AG08396 (cell line): ENCODE data around the gene SLC16A12.
"Not testable (repeated sequence)": the region's sequence is repeated elsewhere in the genome, so short reads cannot be mapped to it uniquely, and the experiment has no call there.

Experiments
- DNase-seq: peaks from one replicate; pipeline ENCODE4 v3.0.0; 2012; ENCODE audit warnings: low spot score, mixed read lengths

Gene SLC16A12

DNA sequence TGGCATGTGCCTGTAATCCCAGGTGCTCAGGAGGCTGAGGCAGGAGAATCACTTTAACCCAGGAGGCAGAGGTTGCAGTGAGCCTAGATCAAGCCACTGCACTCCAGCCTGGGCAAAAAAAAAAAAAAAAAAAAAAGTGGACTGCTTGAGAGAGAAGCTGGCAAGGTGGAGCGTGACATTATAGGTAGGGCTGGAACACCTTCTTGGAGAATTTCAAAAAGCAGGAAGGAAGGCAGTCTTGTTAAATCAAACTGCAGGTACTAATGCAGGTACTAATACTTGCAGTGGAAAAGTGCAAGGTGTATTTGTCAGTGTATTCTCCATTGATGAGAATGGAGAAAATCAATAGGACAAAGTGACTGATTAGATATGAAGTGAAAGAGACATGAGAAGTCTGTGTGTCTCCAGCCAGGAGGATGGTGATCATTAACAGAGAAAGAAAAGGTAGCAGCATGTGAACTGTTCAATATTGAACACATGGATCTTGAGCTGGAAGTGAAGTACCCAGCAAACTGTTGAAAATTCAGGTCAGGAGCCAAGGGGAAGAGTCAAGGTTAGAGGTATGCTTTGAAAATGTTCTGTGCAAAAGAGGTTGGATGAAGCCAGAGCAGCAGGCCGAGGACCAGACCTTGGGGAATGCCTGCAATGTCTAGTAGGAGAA lies 12.6 kb upstream of the SLC16A12 start:
- no peak for DNase-seq

DNA sequence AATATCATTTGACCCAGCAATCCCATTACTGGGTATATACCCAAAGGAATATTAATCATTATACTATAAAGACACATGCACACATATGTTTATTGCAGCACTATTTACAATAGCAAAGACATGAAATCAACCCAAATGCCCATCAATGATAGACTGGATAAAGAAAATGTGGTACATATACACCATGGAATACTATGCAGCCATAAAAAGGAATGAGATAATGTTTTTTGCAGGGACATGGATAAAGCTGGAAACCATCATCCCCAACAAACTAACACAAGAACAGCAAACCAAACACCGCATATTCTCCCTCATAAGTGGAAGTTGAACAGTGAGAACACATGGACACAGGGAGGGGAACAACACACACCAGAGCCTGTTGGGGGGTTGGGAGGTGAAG lies 11.3 kb upstream of the SLC16A12 start:
- DNase-seq, result not testable (repeated sequence)

DNA sequence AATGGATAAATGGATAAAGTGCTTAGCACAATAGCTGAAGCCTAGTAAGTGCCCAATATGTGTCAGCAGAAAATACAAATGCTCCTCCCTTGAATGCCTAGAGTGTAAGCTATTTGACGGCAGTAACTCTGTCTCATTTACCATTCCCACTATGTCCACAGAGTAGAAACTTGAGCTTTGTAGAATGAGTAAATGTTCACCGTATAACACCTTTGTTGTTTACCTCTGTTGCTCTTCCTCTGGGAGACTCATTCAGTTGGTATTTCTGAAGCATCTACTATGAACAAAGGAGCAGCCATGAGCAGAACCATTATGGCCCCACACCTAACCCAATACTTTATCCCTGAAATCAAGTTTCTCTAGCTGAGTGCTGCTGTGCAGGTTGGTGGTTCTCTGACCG lies 8.4 kb upstream of the SLC16A12 start:
- no peak for DNase-seq

DNA sequence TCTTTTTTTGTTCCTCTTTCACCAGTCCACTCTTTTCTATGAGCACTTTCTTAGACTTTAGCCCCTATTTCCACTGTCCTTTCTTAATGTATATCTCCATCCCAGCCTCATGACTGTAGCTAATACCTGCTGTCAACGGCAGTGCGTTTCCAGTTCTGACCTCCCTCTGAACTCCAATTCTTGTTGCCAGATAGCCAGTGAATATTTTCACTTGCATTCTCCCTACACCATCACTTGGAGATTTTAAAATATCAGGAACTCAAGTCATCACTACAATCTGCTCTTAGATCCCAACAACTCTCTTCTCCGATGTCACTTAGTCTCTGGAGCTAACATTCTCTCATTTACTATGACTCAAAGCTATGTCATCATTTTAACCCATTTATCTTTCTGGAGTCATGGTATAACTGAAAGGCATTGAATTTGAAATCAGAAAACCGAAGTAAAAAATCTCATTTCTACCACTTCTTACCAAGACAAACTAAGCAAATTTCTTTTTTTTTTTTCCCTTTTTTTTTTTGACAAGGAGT lies 5.1 kb upstream of the SLC16A12 start:
- peak; percentile 78 for DNase-seq

DNA sequence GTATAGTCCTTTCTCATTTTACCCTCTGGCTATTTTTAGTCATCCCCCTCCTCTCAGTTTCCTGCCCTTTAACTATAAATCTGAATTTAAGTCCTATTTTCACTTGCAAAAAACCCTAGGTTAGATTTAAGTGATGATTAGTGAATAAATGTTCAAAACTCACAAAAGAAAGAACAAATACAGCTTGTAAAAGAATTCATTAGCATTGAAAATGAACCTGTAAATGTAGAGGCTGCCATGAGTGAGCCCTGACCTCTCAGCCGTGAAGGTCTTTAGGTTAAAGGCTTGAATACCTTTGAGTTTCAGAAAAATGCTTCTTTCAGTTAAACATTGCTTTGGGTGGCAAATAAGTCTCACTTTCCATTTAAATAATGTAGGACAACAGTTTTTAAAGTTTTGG lies 2.0 kb upstream of the SLC16A12 start:
- DNase-seq, result no peak

DNA sequence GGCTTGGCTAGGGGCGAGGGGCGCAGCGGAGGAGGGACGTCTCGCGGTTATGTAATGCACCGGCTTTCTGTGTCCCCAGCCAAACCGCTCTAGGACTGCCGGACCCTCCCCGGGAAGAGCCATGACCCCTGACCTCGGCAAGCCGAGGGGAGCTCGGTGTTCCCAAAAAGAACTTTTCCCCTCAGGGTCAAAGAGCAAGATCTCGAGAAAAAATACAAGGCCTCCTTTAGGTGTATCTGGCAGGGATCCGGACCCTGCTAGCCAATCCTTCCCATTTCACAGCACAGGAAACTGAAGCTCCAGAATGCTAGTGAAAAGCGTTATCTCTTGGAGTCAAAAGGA lies 590 bp upstream of the SLC16A12 start:
- no peak for DNase-seq

DNA sequence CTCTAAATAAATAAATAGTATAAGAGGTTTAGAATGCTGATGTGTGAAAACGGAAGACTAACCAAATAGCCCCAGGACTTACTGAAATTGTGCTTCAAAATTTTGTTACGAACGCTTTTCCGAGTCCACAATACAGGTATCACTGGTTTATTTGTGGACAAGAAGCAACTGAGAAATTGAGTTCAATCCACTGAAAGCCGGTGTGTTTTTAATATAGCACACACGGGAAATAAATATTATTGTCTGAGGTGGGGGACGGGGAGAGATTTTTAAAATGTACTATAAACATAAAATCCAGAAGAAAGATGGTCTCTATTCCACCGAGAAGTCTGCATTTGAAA lies 598 bp downstream of the SLC16A12 start:
- no peak for DNase-seq

DNA sequence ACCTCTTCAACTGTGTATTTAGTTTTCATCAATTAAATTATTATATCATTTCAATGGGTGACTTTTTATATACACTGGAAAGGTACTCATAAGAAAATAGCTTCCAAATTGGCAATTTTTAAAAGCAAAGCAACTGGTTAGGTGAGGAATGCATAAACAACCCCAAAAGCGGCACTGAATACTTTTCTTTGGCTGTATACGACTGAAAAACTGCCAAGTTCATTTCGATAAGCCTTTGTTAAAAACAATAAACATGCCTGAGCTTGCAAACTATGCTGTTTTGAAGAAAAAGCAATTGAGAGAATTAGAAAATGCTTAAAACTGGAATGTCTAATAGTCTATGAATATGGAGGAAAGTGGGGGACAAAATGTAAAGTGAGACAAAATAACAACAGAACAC lies 2.9 kb downstream of the SLC16A12 start:
- no peak for DNase-seq

DNA sequence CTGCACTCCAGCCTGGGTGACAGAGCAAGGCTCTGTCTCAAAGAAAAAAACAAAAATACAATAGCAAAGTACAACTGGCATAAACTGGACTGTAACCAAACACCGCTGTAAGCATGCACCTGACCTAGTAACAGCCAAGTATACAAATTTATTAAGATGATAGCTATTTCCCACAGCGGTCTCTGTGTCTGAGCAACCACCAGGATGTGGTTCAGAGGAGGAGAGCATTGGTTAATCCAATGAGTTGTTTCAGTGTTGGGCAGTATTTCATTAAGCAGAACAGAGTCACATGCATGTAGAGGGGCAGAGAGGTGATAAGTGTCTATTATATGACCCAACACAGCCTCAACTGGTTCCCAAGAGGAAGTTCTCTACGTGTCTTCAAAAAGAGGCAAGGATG lies 4.0 kb downstream of the SLC16A12 start:
- no peak for DNase-seq

DNA sequence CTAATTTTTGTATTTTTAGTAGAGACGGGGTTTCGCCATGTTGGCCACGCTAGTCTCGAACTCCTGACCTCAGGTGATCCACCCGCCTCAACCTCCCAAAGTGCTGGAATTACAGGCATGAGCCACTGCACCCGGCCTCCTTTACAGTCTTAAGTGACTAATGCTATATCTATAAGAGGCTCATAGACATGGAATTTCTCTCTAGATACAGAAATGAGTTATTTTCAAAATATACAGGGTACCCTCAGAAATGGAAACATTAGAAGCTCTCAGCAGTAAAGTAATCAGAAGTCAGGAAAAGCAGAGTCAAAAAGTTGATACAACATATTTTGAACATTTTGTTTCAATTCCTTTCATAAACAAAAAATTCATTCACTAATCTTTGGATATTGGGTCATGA lies 5.7 kb downstream of the SLC16A12 start:
- DNase-seq, result not testable (repeated sequence)

DNA sequence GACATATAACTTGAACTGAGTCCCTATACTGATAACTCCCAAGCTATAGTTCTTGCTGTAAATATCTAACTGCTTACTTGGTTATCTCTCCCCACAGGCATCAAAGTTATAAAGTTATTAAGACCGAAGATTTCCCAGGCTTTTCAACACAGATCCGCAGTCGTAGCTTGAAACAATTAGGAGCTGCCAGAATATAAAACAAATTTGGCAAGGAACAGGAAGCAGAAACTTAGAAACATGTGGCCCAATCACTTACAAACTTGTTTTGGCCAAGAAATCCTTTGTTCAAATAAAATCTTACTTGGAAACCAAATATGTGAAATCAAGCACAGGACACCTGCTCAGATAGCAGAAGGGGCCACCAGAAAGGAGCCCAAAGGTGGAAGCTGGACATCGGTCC lies 9.0 kb downstream of the SLC16A12 start:
- no peak for DNase-seq

DNA sequence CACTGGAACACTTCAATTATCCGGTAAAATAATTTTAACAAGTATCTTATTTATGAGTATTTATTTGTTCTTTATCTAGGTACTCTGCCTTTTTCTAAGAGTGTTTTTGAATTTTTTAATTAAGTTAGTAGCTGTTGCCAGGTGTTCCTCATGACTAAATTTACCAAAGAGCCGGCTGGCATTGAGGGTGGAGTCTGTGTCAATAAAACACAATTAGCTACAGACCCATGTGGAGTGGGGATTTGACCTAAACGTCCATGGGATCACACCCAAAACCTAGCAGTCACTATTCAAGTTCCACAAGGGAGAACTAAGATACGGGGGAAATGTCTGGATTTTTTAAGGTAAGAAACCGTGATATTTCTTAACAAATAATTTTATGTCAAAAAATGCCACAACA lies 9.8 kb downstream of the SLC16A12 start:
- DNase-seq, result no peak

DNA sequence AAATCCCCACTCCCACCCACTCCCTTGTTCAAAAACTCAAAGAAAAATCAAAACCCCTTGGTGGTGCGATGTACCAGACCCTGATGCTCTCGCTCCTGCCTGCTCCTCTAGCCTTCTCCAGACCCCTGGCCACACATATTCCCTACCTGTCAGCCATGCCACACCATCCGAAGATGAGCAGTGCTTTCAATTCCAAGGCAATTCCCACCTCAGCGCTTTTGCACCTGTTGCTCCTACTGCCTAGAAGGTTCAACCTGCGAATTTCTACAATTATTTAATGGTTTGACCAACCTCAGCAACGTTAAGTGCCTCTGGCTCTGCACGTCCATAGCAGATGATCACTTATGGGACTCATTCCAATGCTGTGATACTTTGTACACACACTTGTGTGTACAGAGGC lies 11.1 kb downstream of the SLC16A12 start:
- DNase-seq, result no peak

DNA sequence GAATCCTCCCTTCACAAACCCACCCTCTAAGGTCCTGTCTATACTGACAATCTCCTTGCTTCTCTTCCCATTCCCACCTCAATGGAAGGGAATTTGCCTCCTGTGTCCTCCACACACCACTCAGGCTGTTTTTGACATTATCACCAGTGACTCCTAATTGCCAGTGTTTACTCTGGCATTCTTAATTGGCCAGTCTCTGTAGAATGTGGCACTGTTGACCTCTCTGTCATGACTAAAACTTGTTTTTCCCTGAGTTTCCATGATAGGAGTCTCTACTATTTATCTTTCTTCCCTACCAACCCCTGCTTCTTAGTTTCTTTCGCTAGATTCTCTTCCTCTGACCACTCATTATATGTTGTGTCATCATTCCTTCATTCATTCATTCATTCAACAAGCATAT lies 12.1 kb downstream of the SLC16A12 start:
- DNase-seq, result no peak

DNA sequence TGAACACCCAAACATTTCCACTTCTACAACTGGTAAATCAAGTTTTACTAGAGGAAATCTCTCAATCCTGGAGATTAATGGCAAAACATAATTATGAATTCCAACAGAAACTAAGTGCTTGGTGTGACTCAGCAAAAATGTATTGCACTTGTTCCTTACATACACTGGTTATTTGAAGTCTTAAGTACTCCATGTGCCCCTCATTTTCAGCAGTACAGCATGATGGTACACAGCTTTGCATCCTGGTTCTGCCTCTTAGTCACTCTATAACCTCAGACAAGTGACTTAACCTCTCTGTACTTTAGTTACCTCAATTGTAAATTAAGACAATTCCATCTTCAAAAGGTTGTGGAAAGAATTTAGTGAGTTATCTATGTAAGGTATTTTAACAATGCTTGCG lies 12.9 kb downstream of the SLC16A12 start:
- DNase-seq, result no peak

DNA sequence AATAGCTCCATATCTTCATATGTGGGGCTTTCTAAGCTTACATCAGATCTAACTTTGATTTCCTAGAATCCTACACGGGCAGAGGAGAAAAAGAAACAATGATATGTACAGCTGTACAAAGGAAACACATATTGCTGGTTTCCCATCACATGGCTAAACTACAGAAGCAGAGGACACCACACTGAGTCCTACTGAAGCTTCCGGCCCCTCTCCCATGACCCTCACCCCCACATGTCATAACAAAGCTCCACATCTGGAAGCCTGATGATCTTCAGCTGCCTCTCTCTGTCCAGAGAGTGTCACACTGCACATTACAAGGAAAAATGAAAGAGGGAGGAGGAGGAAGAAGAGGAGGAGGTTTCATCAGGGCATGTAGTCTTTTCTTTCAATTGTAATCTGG lies 14.0 kb downstream of the SLC16A12 start:
- no peak for DNase-seq

DNA sequence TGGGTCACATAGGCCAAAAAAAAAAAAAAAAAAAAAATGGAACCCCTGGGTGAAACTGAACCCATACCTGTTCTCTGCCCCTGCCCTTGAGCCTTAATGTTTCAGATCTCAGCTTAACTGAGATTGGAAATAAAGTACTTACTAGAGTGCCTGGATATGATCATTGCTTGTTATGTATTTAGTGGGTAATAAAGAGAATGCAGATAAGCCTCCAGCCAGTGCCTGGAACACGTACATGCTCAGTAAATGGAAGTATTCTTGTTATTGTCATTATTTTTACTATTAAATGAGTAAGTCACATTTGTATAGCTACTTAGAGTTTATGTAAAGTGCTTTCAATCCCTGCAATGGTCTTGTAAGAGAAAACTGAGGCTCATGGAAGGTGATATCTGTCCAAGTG lies 14.7 kb downstream of the SLC16A12 start:
- DNase-seq, result no peak

DNA sequence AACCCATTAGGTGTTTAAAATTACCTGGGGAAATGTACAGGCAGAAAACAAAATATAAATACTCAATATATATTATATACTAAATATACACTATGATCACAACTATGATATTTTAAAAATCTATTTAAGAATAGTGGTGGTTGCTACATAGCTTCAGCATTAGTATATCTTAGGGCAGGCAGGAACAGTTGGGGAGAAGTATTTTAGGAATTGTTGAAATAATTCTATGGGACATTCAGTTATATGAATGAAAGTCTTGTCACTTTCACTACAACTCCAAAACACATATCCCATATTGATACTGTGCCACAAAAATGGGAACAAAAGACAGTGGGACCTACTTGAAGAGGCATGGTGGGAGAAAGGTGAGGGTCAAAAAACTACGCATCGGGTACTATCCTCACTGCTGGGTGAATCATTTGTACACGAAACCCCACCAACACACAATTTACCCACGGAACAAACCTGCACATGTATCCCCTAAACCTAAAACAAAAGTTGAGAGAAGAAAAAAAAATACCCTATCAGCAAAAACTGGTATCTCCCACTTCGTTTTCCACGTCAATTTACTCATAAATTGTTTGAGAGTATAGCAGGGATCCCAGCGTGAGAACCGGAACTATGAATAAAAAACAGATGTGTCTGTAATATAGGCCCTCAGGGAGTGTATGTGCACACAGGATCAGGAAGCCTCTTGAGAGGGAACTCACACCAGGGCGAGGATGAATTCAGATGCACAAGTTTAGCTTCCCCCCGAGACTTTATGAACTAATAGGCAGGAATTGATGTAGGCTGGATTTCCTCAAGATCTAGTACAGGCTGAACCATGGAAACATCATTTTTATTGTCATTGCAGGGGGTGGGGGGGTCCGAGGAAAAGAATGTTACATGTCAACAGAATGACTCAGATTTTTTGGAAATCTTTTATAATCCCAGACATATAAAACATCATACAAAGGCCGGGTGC lies 16.2 kb downstream of the SLC16A12 start:
- DNase-seq, result no peak

DNA sequence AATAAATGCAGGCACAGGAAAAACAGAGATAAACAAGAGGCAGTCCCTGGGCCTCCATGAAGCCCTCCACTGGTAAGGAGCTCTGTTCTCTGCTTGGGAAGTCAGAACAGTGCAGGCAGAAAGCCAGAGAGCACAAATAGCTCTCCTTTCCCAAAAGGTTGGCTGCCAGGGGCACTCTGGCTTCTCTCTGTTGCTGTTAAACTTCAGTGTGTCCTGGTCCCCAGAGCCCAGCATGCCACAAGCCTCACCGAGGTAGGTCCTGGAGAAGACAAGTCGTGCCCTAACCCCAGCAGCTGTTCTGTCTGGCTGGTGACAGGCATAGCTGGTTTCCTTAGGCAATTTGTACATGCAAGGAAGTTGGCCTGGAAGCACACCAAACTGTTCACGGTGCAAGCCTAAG lies 17.3 kb downstream of the SLC16A12 start:
- DNase-seq, result no peak

DNA sequence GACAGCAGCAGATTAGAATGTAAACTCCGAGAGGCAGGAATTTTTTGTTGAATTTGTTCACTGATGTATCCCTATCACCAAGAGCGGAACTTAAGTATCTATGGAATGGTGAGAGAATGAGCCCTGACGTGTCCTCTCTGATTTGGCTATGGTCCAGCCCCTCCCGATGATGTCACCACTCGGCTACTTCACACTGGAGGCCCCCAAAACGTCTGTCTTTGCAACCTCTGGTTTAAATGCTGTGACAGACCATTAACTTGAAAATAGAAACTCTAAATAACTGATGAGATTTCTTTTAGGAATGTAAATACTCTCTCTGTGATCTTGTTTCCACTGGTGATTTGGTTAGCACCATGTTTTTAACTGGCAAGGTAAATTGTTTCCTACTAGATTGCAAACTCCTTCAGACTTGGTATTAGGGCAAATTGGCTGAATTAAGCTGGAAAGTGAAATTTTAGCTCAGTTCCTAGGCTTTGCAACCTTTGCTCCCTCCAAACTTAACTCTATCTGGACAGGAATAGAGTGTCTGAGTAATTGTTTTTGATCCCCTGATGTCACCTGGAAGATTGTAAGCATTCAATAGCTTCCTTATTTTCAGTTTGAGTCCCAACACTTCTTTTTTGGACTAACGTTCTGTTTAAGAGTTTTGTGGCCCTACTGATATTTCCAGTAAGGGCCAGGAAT lies 19.1 kb downstream of the SLC16A12 start:
- peak; percentile 78 for DNase-seq

DNA sequence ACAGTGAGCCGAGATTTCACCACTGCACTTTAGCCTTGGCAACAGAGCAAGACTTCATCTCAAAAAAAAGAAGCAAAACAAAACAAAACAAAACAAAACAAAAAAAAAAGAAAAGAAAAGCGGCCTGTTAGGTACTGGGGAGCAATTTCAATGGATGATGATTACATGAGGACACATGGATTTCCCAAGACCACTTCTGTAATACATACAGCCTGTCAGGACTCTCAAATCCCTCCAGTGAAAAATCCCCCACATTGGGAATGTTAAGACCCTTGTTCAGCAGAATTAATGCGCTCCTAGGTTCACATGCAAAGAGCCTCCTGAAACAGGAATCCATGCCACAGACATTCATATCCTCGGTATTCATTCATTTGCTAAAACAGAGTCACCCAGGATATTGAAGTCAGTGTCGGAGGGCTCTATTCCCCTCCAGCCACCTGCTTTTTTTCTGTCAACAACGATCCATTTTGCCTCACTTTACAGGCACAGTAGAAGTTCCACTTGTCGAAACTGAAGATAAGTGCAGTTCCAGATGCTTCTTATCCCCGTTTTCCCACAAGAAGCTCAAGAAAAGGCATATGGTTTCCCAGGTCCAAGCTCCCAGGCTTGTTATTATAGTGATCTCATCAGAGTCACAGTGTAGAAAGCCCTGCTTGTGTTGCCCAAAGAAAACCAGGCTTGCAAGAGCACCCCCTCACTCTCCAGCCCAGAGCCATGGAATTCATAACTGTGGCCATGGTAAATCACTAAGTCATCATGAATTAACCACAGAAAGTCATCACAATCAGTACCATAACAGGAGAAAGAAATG lies 20.2 kb downstream of the SLC16A12 start:
- DNase-seq, result peak; percentile 87

DNA sequence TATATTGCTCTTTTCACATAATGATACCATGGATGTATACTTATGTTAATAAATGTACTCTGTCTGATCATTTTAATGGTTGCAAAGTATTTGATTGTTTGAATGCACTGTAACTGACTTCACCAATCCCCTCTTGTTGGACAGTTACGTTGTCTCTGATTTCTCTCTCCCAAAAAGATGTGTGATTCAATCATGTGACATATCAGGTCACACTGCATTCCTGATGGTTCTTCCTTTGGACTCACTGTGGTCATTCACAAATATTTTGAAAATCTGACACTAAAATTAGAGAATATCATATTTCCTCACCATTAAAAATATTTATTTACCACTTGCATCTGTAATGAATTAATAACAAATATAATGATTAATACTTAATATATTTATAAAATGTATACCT lies 22.2 kb downstream of the SLC16A12 start:
- no peak for DNase-seq
